ENCODE measurements around the gene SSTR1.
"Not testable (repeated sequence)": the region's sequence is repeated elsewhere in the genome, so short reads cannot be mapped to it uniquely, and the experiment has no call there.

The SSTR1 gene, protein sequence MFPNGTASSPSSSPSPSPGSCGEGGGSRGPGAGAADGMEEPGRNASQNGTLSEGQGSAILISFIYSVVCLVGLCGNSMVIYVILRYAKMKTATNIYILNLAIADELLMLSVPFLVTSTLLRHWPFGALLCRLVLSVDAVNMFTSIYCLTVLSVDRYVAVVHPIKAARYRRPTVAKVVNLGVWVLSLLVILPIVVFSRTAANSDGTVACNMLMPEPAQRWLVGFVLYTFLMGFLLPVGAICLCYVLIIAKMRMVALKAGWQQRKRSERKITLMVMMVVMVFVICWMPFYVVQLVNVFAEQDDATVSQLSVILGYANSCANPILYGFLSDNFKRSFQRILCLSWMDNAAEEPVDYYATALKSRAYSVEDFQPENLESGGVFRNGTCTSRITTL

GRCh38 chr14:38207736-38208617, at the start of gene SSTR1:
TSS of gene SSTR1 (plus strand) at chr14:38207904. CDS start at chr14:38209390, 1,486 bp downstream.
- peak in 1 of 2 experiments; percentile 5 for DNase-seq

DNA sequence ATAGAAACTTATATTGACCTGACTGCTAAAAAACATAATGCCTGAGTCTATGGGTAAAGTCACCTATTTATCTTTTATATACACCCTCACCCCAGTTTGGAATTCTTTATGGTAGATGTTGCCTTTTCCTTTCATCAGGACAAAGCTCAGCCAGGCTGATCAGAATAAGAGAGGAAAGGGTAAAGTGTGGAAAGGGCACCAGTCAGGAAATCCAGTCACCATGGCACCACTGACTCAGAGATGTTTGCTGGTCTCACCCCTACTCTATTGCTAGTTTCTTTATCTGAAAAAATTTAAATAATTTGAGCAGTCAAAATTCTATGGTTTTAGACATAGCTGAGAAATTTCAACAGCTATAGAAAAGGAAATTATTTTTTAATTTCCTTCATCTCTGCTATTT, 49.2 kb upstream of the SSTR1 start:
- no peak for DNase-seq

DNA sequence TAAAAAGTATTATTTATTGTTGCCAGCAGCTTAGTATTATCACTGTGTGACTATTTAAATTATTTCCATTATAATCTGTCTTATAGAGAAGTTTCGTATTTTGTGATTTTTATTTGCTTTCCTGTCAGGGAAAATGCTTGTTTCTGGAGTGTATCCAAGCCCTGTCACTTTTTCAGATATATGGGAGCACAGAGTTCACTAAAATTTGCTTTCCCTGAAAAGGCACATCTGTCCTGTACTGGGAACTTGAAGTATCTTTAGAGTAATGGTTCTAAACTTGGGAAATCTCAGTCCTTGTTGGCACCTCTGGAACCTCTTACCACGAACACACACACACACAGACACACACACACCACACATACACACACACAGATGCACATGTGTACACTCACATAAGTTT, 39.3 kb upstream of the SSTR1 start:
- no peak for DNase-seq

DNA sequence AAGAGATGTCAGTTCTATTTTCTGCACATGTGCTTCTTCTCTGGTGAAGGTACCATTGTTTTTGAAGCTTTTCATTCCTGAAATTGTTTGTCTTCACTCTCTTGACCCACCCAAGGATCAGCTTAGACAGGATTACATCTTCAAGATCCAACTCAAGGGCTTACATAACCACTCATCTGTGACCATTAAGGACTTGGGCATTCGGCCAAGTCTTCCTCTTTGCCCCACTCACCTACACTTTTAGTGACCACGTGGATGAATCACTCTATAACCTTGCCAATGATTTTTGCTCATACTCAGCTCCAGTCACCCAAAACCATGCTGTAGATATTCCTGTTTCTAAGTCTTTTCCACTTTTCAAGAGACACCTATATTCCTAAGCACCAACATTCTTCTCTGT, 36.5 kb upstream of the SSTR1 start:
- DNase-seq = no peak

DNA sequence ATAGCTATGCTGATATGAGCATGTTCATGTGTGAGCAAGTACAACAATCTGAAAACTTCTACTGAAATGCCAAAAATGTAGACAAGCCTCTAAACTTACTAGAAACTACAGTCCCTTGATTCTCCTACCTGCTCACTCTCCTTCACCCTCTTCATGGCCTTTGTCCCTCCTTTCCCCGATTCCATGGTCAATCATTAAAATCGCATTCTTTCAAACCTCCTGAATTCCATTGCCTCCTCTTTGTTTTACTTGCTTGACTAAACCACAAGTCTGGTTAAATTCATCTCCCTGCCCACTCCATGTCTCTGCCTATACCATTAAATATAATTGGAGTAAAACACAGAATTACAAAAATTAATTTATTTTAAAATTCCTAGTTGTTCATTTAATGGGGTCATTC, 33.0 kb upstream of the SSTR1 start:
- no peak for DNase-seq

GRCh38 chr14:38175658-38176057, 32.0 kb upstream of the SSTR1 start:
- DNase-seq = no peak

DNA sequence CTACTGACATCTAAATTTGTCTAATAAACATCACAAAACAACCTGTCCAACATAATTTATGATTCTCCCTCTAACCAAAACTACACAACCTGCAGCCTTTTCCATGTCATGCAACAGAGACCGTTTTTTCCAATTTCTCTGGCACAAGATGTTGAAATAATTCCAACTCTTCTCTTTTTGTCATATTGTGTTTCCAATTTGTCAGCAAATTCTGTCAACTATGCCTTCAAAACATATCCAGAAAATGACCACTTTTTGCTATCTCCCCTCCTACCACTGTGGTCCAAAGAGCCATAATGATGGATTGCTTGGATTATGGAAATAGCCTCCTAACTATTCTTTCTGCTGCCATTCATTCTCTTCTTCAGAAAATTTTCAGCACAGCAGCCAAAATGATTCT, 31.3 kb upstream of the SSTR1 start:
- DNase-seq = no peak

DNA sequence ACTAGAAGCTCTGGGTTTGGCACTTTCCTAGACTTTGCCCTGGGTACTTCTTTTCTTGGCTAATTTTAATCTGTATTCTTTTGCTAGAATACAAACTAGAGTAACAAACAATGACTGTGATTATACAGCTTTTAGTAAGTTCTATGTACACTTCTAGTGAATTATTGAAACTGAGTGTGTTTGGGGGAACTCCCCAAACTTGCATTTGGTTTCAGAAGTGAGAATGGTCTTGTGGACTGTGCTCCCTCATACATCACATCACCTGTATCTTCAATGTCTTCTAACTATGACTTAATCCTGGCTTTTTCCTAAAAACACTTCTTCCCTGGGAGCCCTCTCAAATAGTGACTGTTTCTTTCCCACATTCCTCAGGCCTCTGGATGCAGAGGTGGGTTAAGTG, 23.6 kb upstream of the SSTR1 start:
- no peak for DNase-seq

- no peak for DNase-seq
Measured at GRCh38 chr14:38185671-38186070, 22.0 kb upstream of the SSTR1 start.

- DNase-seq = no peak
Measured at GRCh38 chr14:38186216-38186615, 21.5 kb upstream of the SSTR1 start.

- no peak for DNase-seq
Measured at GRCh38 chr14:38187528-38187927, 20.2 kb upstream of the SSTR1 start.

DNA sequence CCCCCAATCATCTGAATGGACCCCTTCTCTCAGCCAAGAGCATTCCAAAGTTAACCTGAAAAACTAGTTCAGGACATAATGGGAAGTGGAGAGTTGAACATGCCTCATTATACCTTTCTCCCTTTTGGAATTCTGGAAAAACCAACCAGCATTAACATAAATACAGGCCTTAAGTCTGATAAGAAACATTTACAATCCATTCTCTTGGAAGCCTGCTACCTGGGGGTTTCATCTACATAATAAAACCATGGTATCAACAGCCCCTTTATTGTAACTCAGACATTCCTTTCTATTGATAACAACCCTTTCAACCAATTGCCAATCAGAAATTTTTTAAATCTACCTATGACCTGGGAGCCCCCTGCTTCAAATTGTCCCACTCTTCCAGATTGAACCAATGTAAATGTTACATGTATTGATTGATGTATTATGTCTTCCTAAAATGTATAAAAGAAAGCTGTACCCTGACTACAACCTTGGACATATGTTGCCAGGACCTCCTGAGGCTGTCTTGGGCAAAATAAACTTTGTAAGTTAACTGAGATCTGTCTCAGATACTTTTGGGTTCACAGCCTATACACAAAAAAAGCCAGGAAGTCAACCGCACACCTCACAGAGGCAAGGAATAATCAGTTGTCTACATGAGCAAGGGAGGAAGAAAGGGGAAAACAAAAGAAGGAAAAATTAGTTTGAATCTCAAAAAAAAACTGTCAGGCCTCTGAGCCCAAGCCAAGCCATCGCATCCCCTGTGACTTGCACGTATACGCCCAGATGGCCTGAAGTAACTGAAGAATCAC, 17.6 kb upstream of the SSTR1 start:
- no peak for DNase-seq

DNA sequence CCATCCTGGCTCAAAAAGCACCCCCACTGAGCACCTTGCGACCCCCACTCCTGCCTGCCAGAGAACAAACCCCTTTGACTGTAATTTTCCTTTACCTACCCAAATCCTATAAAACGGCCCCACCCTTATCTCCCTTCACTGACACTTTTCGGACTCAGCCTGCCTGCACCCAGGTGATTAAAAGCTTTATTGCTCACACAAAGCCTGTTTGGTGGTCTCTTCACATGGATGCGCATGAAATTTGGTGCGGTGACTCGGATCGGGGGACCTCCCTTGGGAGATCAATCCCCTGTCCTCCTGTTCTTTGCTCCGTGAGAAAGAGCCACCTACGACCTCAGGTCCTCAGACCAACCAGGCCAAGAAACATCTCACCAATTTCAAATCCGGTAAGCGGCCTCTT, 16.9 kb upstream of the SSTR1 start:
- DNase-seq = not testable (repeated sequence)

DNA sequence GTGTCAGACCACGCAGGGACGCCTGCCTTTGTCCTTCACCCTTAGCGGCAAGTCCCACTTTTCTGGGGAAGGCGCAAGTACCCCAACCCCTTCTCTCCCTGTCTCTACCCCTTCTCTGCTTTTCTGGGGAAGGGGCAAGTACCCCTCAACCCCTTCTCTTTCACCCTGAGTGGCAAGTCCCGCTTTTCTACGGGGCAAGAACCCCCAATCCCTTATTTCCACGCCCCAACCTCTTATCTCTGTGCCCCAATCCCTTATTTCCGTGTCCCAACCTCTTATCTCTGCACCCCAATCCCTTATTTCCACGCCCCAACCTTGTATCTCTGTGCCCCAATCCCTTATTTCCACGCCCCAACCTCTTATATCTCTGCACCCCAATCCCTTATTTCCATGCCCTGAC, 16.2 kb upstream of the SSTR1 start:
- not testable (repeated sequence) for DNase-seq

- no peak for DNase-seq
Measured at GRCh38 chr14:38197001-38197783, 10.5 kb upstream of the SSTR1 start.

DNA sequence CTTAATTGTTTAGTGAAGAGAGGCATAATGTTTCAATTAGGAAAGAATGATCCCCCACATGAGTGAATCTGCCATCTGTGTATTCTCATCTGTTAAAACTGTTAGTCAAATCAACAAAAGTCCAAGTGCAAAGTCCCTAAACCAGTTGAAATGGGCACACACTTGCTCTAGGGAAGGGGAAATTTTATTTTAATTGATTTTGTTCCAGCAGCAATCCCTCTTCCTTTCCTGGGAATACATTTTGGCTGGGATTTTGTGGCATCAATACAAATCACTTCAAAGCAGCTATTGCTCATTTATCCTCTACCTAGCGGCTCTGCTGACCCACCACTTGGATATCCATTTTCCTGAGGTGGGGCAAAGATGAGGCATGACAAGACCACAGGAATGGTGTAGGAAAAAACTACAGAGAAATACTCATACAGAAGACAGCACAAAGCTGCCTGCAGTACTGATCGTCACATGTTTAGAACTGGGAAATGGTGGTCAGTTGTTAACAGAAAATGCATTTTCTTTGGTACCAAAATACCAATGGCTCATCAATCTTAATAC, 9.8 kb upstream of the SSTR1 start:
- DNase-seq = no peak

- DNase-seq = no peak
Measured at GRCh38 chr14:38198425-38198824, 9.3 kb upstream of the SSTR1 start.

DNA sequence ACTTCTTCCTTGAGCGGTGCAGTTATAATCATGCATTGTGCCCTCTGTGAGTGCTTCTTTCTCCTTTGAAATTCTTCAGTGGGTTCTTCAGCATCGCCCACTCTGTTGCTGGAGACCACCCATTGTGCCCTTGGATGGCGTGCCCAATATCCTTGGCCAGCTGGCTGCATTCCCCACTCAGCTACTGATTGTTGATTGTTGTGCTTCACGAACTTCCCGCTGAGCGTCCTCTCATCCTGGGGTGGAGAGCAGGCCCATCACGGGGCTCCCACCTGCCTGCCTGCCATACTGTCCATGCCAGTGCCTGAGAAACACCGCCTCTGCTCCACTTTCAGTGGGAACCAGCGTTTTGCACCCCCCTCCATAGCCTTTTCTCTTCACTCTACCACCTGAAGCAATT, 8.6 kb upstream of the SSTR1 start:
- DNase-seq = no peak

GRCh38 chr14:38199739-38200138, 8.0 kb upstream of the SSTR1 start:
- DNase-seq = no peak

DNA sequence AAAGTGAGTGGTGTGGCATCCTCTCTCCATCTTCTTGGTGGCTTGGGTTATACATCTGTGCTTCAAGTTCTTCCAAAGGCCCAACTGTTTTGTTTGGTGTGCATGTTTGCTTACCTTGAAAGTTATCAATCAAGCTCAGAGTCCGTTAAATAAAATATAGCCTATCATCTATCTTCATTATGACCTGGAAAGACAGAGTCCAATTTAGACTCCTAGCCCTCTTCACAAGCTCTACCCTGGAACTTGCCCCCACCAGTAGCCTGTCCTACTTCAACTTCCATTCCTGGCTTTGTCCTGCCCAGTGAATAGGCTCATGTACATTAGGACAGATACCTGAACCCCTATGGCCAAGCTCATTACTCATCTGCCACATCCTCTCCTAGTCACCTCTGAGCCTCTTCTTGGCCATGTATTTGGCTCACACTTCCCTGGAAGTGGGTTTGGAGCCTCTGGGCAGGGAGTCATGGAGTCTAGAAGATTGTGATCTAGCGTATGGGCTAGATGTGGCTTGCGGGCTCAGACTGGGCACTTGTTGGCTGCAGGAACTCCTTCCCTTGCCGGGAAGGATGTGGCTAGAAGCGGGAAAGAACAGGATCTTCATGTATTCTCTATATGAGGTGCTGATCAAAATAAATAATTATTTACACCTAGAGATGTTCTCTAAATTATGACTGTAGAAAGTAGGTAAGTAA, 6.4 kb upstream of the SSTR1 start:
- DNase-seq = no peak

- no peak for DNase-seq
Measured at GRCh38 chr14:38202444-38203191, 5.1 kb upstream of the SSTR1 start.

Data from activated CD4-positive, alpha-beta T cell treated with anti-CD3 and anti-CD28 coated beads, Interleukin-2, amount 50 U/mL, for 48 hours (primary cell).